Measurements from ENCODE around the gene SPATA17.
A peak's percentile ranks its signal among the peaks of the same experiment; 100 is the strongest.

The SPATA17 gene

DNA sequence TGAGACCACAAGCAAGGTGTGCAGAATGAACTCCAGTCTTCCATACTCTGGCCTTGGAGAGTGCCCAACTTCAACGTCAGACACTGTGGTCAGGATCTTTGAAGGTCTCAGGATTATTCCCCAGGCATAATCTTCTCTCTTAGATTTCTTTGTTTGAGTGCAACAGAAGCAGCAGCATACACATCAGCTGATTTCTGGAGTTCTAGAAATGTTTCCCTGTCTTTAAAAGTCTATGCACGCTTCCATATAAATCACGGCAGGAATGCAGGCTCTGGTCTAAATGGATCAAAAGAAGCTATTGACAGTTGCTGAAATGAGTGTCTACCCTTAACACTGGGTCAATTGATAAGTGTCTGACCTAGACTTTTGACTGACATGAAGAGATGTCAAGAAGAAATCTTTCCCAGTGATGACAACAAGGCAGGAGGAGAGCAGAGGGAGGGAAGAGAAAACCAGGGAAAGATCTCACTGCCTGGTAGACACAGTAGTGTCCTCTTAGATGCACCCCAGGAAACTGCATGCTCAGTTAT, 279.7 kb downstream of the SPATA17 start:
- TF ChIP-seq, protein P1, sequence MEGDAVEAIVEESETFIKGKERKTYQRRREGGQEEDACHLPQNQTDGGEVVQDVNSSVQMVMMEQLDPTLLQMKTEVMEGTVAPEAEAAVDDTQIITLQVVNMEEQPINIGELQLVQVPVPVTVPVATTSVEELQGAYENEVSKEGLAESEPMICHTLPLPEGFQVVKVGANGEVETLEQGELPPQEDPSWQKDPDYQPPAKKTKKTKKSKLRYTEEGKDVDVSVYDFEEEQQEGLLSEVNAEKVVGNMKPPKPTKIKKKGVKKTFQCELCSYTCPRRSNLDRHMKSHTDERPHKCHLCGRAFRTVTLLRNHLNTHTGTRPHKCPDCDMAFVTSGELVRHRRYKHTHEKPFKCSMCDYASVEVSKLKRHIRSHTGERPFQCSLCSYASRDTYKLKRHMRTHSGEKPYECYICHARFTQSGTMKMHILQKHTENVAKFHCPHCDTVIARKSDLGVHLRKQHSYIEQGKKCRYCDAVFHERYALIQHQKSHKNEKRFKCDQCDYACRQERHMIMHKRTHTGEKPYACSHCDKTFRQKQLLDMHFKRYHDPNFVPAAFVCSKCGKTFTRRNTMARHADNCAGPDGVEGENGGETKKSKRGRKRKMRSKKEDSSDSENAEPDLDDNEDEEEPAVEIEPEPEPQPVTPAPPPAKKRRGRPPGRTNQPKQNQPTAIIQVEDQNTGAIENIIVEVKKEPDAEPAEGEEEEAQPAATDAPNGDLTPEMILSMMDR (IDR thresholded peaks at IDR 0.05; ENCODE audit: low read depth, low read length), result no peak
- DNase-seq (ENCODE audit: low read depth, low spot score), result no peak
- H3K4me3 ChIP-seq (ENCODE audit: low read depth, low read length), result no peak overlapping the region
- in situ Hi-C loops (cut with HindIII; ENCODE audit: low sequenced_read_pairs), result no loop called here

DNA sequence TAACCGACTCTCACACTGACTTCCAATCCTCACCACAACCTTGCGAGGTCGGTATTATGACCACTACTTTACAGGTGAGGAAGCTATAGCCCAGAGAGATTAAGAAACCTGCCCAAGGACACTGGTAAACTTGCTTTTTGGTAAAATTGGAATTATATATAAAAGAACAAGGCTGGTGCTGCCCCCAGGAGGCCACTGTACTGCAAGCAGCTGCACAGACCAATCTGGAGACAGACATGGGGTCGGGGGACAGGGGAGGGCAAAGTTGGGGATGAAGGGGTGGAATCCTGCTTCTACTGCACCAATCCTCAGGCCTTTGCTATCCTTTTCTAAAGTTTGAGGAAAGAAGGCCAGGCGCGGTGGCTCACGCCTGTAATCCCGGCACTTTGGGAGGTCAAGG, 280.8 kb downstream of the SPATA17 start:
- in situ Hi-C loops (cut with HindIII; ENCODE audit: low sequenced_read_pairs), result no loop called here
- TF ChIP-seq, protein P1 (IDR thresholded peaks at IDR 0.05; ENCODE audit: low read depth, low read length), result peak; percentile 28
- DNase-seq (ENCODE audit: low read depth, low spot score), result no peak
- no peak overlapping the region for H3K4me3 ChIP-seq (ENCODE audit: low read depth, low read length)

DNA sequence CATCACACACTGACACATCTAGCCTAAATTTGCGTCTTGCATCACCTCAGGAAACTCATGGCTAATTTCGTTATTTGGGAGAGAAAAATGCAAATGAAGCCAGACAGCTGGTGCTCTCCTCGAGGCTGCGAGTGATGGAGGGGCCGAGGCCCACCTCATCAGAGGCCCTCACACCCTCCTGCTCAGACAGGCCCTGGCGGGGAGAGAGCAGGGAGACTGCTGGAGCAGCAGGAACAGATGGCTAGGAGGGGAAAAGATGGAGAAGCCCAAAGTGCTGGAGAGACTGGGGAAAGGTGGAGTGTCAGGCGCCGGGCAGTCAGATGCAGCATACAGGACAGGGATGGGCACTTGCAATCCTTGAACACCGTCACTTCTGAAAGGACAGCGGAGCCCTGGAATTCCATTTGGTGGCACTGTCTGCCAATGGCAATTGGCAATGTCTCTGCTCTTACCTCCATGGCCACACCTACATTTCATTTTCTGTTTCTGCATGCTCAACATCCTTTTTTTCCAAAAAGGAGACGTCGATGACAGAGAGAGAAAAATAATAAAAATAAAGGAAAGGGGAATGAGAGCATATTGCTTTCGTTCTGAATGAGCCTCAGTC, 286.2 kb downstream of the SPATA17 start:
- in situ Hi-C loops (cut with HindIII; ENCODE audit: low sequenced_read_pairs), result no loop called here
- TF ChIP-seq, protein P1 (IDR thresholded peaks at IDR 0.05; ENCODE audit: low read depth, low read length), result no peak
- H3K4me3 ChIP-seq (ENCODE audit: low read depth, low read length), result no peak overlapping the region
- DNase-seq (ENCODE audit: low read depth, low spot score), result no peak

DNA sequence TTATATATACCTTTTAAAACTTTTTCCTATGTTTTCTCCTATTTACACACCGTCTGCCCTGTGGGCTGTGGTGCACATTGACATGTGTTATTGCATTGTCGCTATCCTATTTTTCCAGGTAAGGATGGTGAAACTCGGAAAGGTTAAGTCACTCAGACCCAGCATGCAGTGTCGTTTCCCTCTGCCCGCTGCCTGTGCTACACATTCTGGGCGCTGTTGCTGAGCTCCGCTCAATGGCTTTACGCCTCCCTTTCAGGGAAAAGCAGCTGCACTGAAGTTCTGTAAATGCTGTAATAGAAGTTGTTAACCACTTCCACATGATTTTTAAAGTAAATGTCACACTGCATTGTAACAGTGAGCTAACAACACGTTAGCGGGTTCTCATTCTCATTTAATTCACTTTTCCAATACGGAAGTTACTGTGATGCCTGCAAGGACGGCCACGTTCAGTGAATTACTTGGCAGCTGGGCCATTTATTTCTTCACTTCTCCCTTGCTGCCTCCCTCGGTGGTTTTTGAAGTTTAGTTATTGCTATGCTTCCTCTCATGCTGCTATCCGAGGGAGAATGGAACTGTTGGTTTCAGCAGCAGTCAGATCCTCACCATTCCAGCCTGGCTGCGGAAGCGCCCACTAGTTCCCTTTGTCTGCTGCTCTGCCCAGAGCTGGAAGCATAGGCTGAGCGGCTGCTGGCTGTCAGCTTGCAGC, 288.7 kb downstream of the SPATA17 start:
- peak; percentile 25 for DNase-seq (ENCODE audit: low read depth, low spot score)
- TF ChIP-seq, protein P1 (IDR thresholded peaks at IDR 0.05; ENCODE audit: low read depth, low read length), result no peak
- peak overlapping the region; percentile 0 for H3K4me3 ChIP-seq (ENCODE audit: low read depth, low read length)
- in situ Hi-C loops (cut with HindIII; ENCODE audit: low sequenced_read_pairs), result no loop called here
